OCI-LY7 (cell line): ENCODE data around the gene RBM15. TPM values are rescaled to one million over a fixed set of nuclear protein-coding genes. Genes with fewer than 3 reads are reported as not detected.

Experiments used
- BruUV-seq: library from RNA; stranded (reverse); fragments of 400-500 nt; replicated peaks from 2 replicates; lab custom pipeline; 2021; lab: Mats Ljungman, UMichigan
- CTCF ChIA-PET: fragments of 300-600 bp; sonication (Branson Sonifier 250); formaldehyde crosslinking; loops from one replicate; lab custom pipeline; 2022; ENCODE audit warnings: antibody characterized with exemption; ENCODE audit not compliant: unreplicated experiment; lab: Charles Lee
- POLR2A ChIA-PET: fragments of 300-600 bp; sonication (Branson Sonifier 250); formaldehyde crosslinking; loops from one replicate; lab custom pipeline; 2022; ENCODE audit warnings: antibody characterized with exemption; lab: Charles Lee
- DNase-seq: peaks from one replicate; pipeline ENCODE4 v3.0.0-alpha.2; 2015; ENCODE audit warnings: low spot score
- H2AFZ ChIP-seq: fragments of 200-600 bp; sonication (generic), shearing (Covaris generic); 2 replicates; pipeline ENCODE4 v1.6.1; 2014; ENCODE audit warnings: mild to moderate bottlenecking, antibody characterized with exemption, low read length, moderate library complexity
- H3K27ac ChIP-seq: fragments of 200-600 bp; sonication (generic); 2 replicates; pipeline ENCODE4 v1.5.1; 2014; ENCODE audit warnings: mixed run types, low read depth, mild to moderate bottlenecking, moderate library complexity, low read length, inconsistent platforms; ENCODE audit not compliant: poor library complexity, severe bottlenecking
- H3K36me3 ChIP-seq: fragments of 200-600 bp; sonication (generic); 2 replicates; pipeline ENCODE4 v1.6.1; 2014; ENCODE audit warnings: mild to moderate bottlenecking, antibody characterized with exemption, low read length, moderate library complexity, mixed read lengths; ENCODE audit not compliant: insufficient read depth
- H3K4me1 ChIP-seq: fragments of 200-600 bp; sonication (generic); 2 replicates; pipeline ENCODE4 v1.5.1; 2014; ENCODE audit warnings: mild to moderate bottlenecking, low read length; ENCODE audit not compliant: insufficient read depth, poor library complexity, severe bottlenecking
- H3K4me2 ChIP-seq: fragments of 200-600 bp; sonication (generic); 2 replicates; pipeline ENCODE4 v1.6.1; 2014; ENCODE audit warnings: mild to moderate bottlenecking, low read length
- H3K4me3 ChIP-seq: fragments of 200-600 bp; sonication (generic); 2 replicates; pipeline ENCODE4 v1.5.1; 2014; ENCODE audit warnings: mild to moderate bottlenecking, low read depth, low read length; ENCODE audit not compliant: poor library complexity, severe bottlenecking
- H3K79me2 ChIP-seq: fragments of 200-600 bp; sonication (generic); 2 replicates; pipeline ENCODE4 v1.6.1; 2016; ENCODE audit warnings: low read depth, mild to moderate bottlenecking, low read length, moderate library complexity, mixed read lengths; ENCODE audit not compliant: insufficient read depth
- H3K9me2 ChIP-seq: fragments of 200-600 bp; sonication (generic); 2 replicates; pipeline ENCODE4 v1.6.1; 2016; ENCODE audit warnings: mild to moderate bottlenecking, low read length, mixed read lengths; ENCODE audit not compliant: insufficient read depth
- H3K9me3 ChIP-seq: fragments of 200-600 bp; sonication (generic); 2 replicates; pipeline ENCODE4 v1.6.1; 2014; ENCODE audit warnings: mild to moderate bottlenecking, mixed run types, low read length, mixed read lengths
- H4K20me1 ChIP-seq: fragments of 200-600 bp; sonication (generic); 2 replicates; pipeline ENCODE4 v1.6.1; 2014; ENCODE audit warnings: mild to moderate bottlenecking, antibody characterized with exemption, low read length, moderate library complexity, mixed read lengths; ENCODE audit not compliant: insufficient read depth
- CTCF ChIP-seq: fragments of 200-600 bp; sonication (generic); conservative IDR thresholded peaks from 2 replicates; pipeline ENCODE4 v1.5.1; 2014; ENCODE audit warnings: mild to moderate bottlenecking, antibody characterized with exemption, low read length, moderate library complexity, mixed read lengths
- EZH2phosphoT487 ChIP-seq: fragments of 200-600 bp; sonication (generic); IDR thresholded peaks from 2 replicates; pipeline ENCODE4 v1.6.1; 2018; ENCODE audit warnings: low read depth, borderline replicate concordance, mild to moderate bottlenecking, mixed run types, antibody characterized with exemption, low read length, moderate library complexity, mixed read lengths
- intact Hi-C: fragments of 100-400 bp; cut with micrococcal nuclease; formaldehyde crosslinking; loops from one replicate; pipeline ENCODE4 v1.10.0; 2022; ENCODE audit not compliant: unreplicated experiment
- total RNA-seq, 2 experiments: library from RNA; depleted of rRNA in 1 of 2; stranded (reverse); fragments of >200 nt in 1 of 2; shearing (Covaris generic) in 1 of 2; gene quantifications; 2 replicates each; pipeline ENCODE4 v1.2.3, GENCODE V29; 2014 to 2022

The RBM15 gene
- total RNA-seq, 2 experiments from 2014 or later, result 119 to 221 TPM

GRCh38 chr1:110385369-110385768 lies 46.2 kb downstream of the RBM15 start:
- peak overlapping the region; percentile 94 for H3K27ac ChIP-seq
- intact Hi-C loops, result no loop called here
- POLR2A ChIA-PET, result interaction anchor here (1.0 to 4.1 kb wide), 10 partner anchors 9 to 47 kb away, joined by 3 to 39 read pairs (median 4); partner anchors contain the start of genes LAMTOR5 and RBM15

GRCh38 chr1:110387048-110387754 lies 48.0 kb downstream of the RBM15 start:
- Histone ChIP-seq H3K4me3 (no peak overlapping the region), H3K4me1 (peaks cover 57% of the 10 kb centered on the region), H2AFZ (no peak overlapping the region), H3K9me2 (no peaks in the 10 kb centered on the region), H3K9me3 (no peaks in the 10 kb centered on the region), H3K27ac (peak overlapping the region; percentile 94), H4K20me1 (no peaks in the 10 kb centered on the region), H3K79me2 (peaks cover 5% of the 10 kb centered on the region; the same call in 1 of the 2 replicates), H3K4me2 (peak overlapping the region; percentile 86), H3K36me3 (peaks cover 33% of the 10 kb centered on the region)
- no TSS peak for BruUV-seq
- no peak for DNase-seq
- intact Hi-C loops, result no loop called here
- ChIA-PET POLR2A (interaction anchor here (0.6 to 4.1 kb wide), 9 partner anchors 8 to 1039 kb away, joined by 3 to 39 read pairs (median 4); partner anchors contain the start of genes LAMTOR5 and RBM15), CTCF (interaction anchor here (0.8 kb wide), 1 partner anchor 18 kb away, joined by 4 read pairs; no protein-coding TSS in a partner anchor)
- TF ChIP-seq CTCF, result no peak
- TF ChIP-seq EZH2phosphoT487, result no peak

More at GRCh38 chr1:110385369-110385768, 46.2 kb downstream of the RBM15 start:
- Histone ChIP-seq H3K9me2 (no peaks in the 10 kb centered on the region), H3K36me3 (peaks cover 49% of the 10 kb centered on the region), H3K9me3 (no peaks in the 10 kb centered on the region), H3K4me2 (peak overlapping the region; percentile 86), H3K79me2 (peaks cover 5% of the 10 kb centered on the region; the same call in 1 of the 2 replicates), H3K4me3 (peak overlapping the region; percentile 62), H3K4me1 (peaks cover 75% of the 10 kb centered on the region), H2AFZ (peak overlapping the region; percentile 17; the same call in 1 of the 2 replicates), H4K20me1 (no peaks in the 10 kb centered on the region)
- BruUV-seq, result TSS peak; percentile 7
- TF ChIP-seq CTCF, result no peak
- TF ChIP-seq EZH2phosphoT487, result no peak
- CTCF ChIA-PET, result interaction anchor here (0.6 to 1.0 kb wide), 2 partner anchors 38 to 181 kb away, joined by 3 read pairs; no protein-coding TSS in a partner anchor
- DNase-seq, result peak; percentile 33

- no peak overlapping the region for H3K4me3 ChIP-seq
- no peaks in the 10 kb centered on the region for H3K9me2 ChIP-seq
- H4K20me1 ChIP-seq, result no peaks in the 10 kb centered on the region
- intact Hi-C loops, result no loop called here
- no TSS peak for BruUV-seq
- H3K9me3 ChIP-seq, result no peaks in the 10 kb centered on the region
- CTCF ChIA-PET, result no interaction called here
- peaks cover 29% of the 10 kb centered on the region for H3K4me1 ChIP-seq
- no peaks in the 10 kb centered on the region for H3K79me2 ChIP-seq
- POLR2A ChIA-PET, result no interaction called here
- H3K27ac ChIP-seq, result no peak overlapping the region
- no peak overlapping the region for H2AFZ ChIP-seq
- H3K36me3 ChIP-seq, result peaks cover 47% of the 10 kb centered on the region
- no peak for DNase-seq
- TF ChIP-seq CTCF, result no peak
- no peak for TF ChIP-seq EZH2phosphoT487
- no peak overlapping the region for H3K4me2 ChIP-seq
Observed at GRCh38 chr1:110390096-110390495, 50.9 kb downstream of the RBM15 start.
